ENCODE measurements around the gene GBF1. TPM values are rescaled to one million over a fixed set of nuclear protein-coding genes. Genes with fewer than 3 reads are reported as not detected.

GBF1 gene
- total and polyA plus RNA-seq, 2 of the 13 experiments (the other 11 are each of a cell fraction or from before 2014, with no cell fraction given), result 17.1 to 21.9 TPM

- TF ChIP-seq CEBPG (CRISPR knock-in tag; IDR thresholded peaks at IDR 0.05) (no peak), XBP1 (CRISPR knock-in tag; IDR thresholded peaks at IDR 0.05) (no peak), UBTF (CRISPR knock-in tag; IDR thresholded peaks at IDR 0.05) (no peak), GABPA (IDR thresholded peaks at IDR 0.05; ENCODE audit: low read depth, low read length) (no peak), GABPA (CRISPR knock-in tag; IDR thresholded peaks at IDR 0.05; ENCODE audit: low read depth) (no peak), ZNF484 (CRISPR knock-in tag; IDR thresholded peaks at IDR 0.05; ENCODE audit: borderline replicate concordance, low read depth) (no peak), JDP2 (CRISPR knock-in tag; IDR thresholded peaks at IDR 0.05; ENCODE audit: borderline replicate concordance) (no peak), ZNF737 (CRISPR knock-in tag; IDR thresholded peaks at IDR 0.05; ENCODE audit: borderline replicate concordance) (no peak)
Observed at GRCh38 chr10:102344067-102344466, 98.7 kb downstream of the GBF1 start (continued).

GRCh38 chr10:102347236-102347828 lies 102.0 kb downstream of the GBF1 start:
- Histone ChIP-seq H4K20me1 (ENCODE audit: insufficient read depth, low read length) (0 out of 2 replicates have a peak, but pooled peaks cover 4% of the 10 kb centered on the region), H3K27ac (ENCODE audit: extremely low read length, insufficient read depth, low read length) (no peak overlapping the region), H2AFZ (ENCODE audit: low read length) (no peak overlapping the region), H3K27me3 (ENCODE audit: control insufficient read depth in 1 of 2, insufficient read depth in 2 of 2, low read length in 2 of 2) (no peaks in the 10 kb centered on the region), H3K4me1 (ENCODE audit: insufficient read depth, low read length) (no peaks in the 10 kb centered on the region), H3K9me3 (ENCODE audit: low read length) (no peaks in the 10 kb centered on the region), H3K9ac (ENCODE audit: insufficient read depth, low read depth, low read length) (no peak overlapping the region), H3K4me3 (replicated peaks in 1 of 3; ENCODE audit: insufficient read depth in 1 of 3, low read depth in 2 of 3, low read length in 3 of 3) (no peak overlapping the region), H3K79me2 (ENCODE audit: insufficient read depth, low read length) (no peaks in the 10 kb centered on the region), H3K36me3 (replicated peaks in 1 of 2; ENCODE audit: control insufficient read depth in 1 of 2, insufficient read depth in 2 of 2, low read length in 2 of 2) (peaks cover 14 to 54% of the 10 kb centered on the region in 2 experiments), H3K4me2 (ENCODE audit: low read depth, low read length) (no peak overlapping the region)
- CTCF ChIA-PET (ENCODE audit: low intra/inter-chr PET ratio, low total read pairs), result interaction anchor here (1.2 to 2.2 kb wide), 2 partner anchors 117 to 178 kb away, joined by 6 to 29 read pairs; no protein-coding TSS in a partner anchor
- WGBS (ENCODE audit: low lambda C conversion rate), result 90% methylated on average over 2 of the region's 2 CpGs
- peak; percentile 37 for FAIRE-seq
- BruUV-seq (replicated peaks), result no TSS peak
- POLR2A ChIA-PET, result no interaction called here
- in situ Hi-C loops (cut with HindIII; ENCODE audit: extremely low pct_ligation_motif_present, low pct_unique_long_range_greater_than_20kb) (no loop called here), intact Hi-C loops (cut with micrococcal nuclease; ENCODE audit: unreplicated experiment) (loop anchor here (1.0 kb wide), 1 partner anchor 116 kb away; no protein-coding TSS in a partner anchor)
- peak; percentile 41 for DNase-seq (ENCODE audit: low spot score)
- ATAC-seq, result peak; percentile 81
- no peak for TF ChIP-seq ELF4 (CRISPR knock-in tag; IDR thresholded peaks at IDR 0.05; ENCODE audit: borderline replicate concordance)
- peak; percentile 71 for TF ChIP-seq CTCF (CRISPR knock-in tag; IDR thresholded peaks at IDR 0.05)
- TF ChIP-seq CBX5 (CRISPR knock-in tag; IDR thresholded peaks at IDR 0.05; ENCODE audit: borderline replicate concordance), result 0 out of 2 replicates have a peak, but pooled peaks have one; percentile 40
- TF ChIP-seq MYPOP (CRISPR knock-in tag; IDR thresholded peaks at IDR 0.05), result no peak
- TF ChIP-seq ZNF136 (CRISPR knock-in tag; IDR thresholded peaks at IDR 0.05; ENCODE audit: low read depth), result no peak
- no peak for TF ChIP-seq TRAFD1 (CRISPR knock-in tag; IDR thresholded peaks at IDR 0.05; ENCODE audit: borderline replicate concordance)
- TF ChIP-seq SUZ12 (IDR thresholded peaks at IDR 0.05; ENCODE audit: low read depth, low read length), result no peak
